HUES6 (cell line): ENCODE data around the gene MMP24OS.

ENCODE experiments used
- H3K27ac ChIP-seq: 2 replicates; pipeline ENCODE4 v1.7.0; 2013; ENCODE audit warnings: low read depth, mild to moderate bottlenecking, low read length, inconsistent platforms
- H3K27me3 ChIP-seq: 2 replicates; pipeline ENCODE4 v1.6.1; 2013; ENCODE audit warnings: low read length; ENCODE audit not compliant: control insufficient read depth, insufficient read depth
- H3K36me3 ChIP-seq: 2 replicates; pipeline ENCODE4 v1.6.1; 2013; ENCODE audit warnings: low read length; ENCODE audit not compliant: control insufficient read depth, insufficient read depth
- H3K4me1 ChIP-seq: 2 replicates; pipeline ENCODE4 v1.6.1; 2013; ENCODE audit warnings: low read length; ENCODE audit not compliant: control insufficient read depth, insufficient read depth
- H3K4me3 ChIP-seq: 2 replicates; pipeline ENCODE4 v1.5.1; 2013; ENCODE audit warnings: low read depth, low read length
- H3K9ac ChIP-seq: one replicate; pipeline ENCODE4 v1.6.1; 2013; ENCODE audit warnings: mild to moderate bottlenecking, low read length
- H3K9me3 ChIP-seq: 2 replicates; pipeline ENCODE4 v1.6.1; 2013; ENCODE audit warnings: low read depth, low read length; ENCODE audit not compliant: control insufficient read depth, insufficient read depth

The MMP24OS gene

DNA sequence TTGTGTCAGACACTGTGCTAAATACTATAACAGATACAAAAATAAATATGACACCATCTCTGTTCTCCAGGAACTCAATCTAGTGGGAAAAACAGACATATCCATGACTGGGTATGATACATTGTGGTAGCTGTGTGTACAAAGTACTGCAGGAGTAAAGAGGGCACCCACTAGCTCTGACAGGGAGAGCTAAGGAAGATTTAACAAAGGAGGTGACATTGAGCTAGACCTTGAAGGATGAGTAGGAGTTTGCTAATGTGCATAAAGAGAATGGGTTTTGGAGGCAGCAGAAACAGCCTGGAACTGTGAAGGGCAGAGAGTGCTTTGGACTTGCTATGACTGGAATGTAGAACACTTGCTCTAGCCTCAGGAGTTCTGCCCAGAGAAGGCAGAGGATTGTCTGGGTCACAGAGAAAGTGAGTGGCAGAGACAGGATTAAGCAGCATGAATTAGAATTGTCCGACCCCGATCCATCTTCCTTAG is 37.1 kb downstream of the MMP24OS start:
- Histone ChIP-seq H3K9ac (no peak overlapping the region), H3K9me3 (peaks cover 3% of the 10 kb centered on the region; the same call in 1 of the 2 replicates), H3K27ac (no peak overlapping the region), H3K27me3 (no peaks in the 10 kb centered on the region), H3K4me1 (peaks cover 17% of the 10 kb centered on the region), H3K4me3 (no peak overlapping the region), H3K36me3 (no peaks in the 10 kb centered on the region)

DNA sequence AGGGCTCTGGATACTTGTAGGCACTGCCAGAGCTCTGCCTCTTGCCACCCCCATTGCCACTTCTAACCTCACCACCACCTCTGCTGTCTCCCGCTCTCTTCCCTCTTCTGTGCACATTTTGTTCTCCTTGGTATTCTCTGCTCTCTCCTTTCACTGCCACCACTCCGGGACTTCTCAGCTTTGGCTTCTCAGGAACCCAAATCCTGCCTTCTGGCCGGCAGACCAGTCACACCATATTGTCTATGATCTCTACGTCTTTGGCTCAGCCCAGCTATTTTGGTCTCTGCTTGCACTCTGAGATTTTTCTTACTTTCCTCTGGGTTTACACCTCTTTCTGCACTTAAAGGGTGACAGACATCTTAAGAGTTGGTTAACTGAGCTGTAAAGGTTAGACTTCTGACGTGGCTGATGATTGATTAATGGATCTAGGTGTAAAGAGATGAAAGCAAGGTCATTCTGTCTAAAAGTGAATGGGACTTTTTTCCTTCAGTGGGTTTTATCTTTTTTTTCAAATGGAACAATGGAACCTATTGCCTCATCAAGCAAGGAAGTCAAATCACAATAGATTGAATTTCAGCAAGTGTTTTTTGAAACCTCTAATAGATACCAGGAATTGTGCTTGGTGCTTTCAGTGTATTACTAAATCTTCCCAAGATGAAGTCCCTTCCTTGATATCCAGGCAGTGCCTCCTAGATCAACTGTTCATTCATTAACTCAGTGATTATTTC is 37.7 kb downstream of the MMP24OS start:
- Histone ChIP-seq H3K4me3 (no peak overlapping the region), H3K9ac (no peak overlapping the region), H3K27ac (no peak overlapping the region), H3K9me3 (peaks cover 3% of the 10 kb centered on the region; the same call in 1 of the 2 replicates), H3K27me3 (no peaks in the 10 kb centered on the region), H3K4me1 (peaks cover 17% of the 10 kb centered on the region), H3K36me3 (no peaks in the 10 kb centered on the region)

DNA sequence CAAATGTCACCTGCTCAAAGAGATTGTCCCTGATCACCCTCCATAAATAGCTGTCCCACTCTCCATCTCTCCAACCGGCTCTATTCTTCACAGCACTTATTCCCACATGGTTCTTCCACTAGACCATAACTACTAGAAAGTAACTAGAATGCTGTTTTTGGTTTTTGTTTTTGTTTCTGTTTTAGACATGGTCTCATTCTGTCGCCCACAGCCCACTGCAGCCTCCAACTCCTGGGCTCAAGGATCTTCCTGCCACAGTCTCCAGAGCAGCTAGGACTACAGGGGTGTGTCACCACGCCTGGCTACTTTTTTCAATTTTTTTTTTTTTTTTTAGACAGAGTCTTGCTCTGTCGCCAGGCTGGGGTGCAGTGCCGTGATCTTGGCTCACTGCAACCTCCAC is 39.2 kb downstream of the MMP24OS start:
- no peaks in the 10 kb centered on the region for H3K36me3 ChIP-seq

DNA sequence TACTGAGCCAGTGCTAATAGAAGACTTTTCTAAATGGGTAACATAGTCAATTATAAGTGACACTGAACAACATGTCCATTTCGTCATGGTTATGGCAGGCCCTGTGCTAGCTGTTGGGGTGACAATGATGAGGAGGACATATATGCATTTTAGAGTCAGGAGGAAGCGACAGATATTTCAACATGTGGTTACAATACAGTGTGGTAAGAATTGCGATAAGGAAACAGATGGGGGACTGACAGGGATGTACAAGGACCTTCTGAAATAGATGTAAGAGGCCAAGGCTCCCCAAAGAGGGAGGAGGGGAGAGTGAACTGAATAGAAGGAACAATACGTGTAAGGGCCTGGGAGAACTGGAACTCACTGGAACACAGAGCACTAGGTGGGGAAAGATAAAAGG is 39.8 kb downstream of the MMP24OS start:
- Histone ChIP-seq H3K4me1 (peaks cover 17% of the 10 kb centered on the region), H3K27me3 (no peaks in the 10 kb centered on the region), H3K4me3 (no peak overlapping the region), H3K9me3 (peaks cover 3% of the 10 kb centered on the region; the same call in 1 of the 2 replicates), H3K36me3 (no peaks in the 10 kb centered on the region), H3K27ac (no peak overlapping the region), H3K9ac (no peak overlapping the region)

More for the DNA sequence above, 39.2 kb downstream of the MMP24OS start:
- Histone ChIP-seq H3K4me1 (peaks cover 17% of the 10 kb centered on the region), H3K9ac (no peak overlapping the region), H3K4me3 (no peak overlapping the region), H3K27me3 (no peaks in the 10 kb centered on the region), H3K9me3 (peaks cover 3% of the 10 kb centered on the region; the same call in 1 of the 2 replicates), H3K27ac (no peak overlapping the region)

DNA sequence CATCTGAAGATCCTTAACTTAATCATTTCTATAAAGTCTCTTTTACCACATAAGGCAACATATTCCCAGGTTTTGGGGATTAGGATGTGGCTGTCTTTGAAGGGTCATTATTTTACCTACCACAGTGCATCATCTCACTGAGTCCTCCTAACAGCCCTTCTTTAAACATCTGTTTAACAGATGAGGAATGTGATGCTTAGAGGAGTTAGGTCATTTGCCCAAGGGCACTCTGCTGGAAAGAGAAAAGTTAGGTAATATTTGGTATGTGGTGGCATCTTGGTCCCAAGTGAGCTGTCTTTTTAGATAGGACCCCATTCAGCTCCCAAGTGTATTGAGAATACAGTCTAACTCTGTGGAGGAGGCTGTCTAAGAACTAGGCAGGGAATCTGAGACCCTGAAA is 40.4 kb downstream of the MMP24OS start:
- no peaks in the 10 kb centered on the region for H3K27me3 ChIP-seq
- no peaks in the 10 kb centered on the region for H3K36me3 ChIP-seq
- H3K4me3 ChIP-seq: no peak overlapping the region
- H3K27ac ChIP-seq: no peak overlapping the region
- peaks cover 3% of the 10 kb centered on the region; the same call in 1 of the 2 replicates for H3K9me3 ChIP-seq
- no peak overlapping the region for H3K9ac ChIP-seq
- H3K4me1 ChIP-seq: peaks cover 17% of the 10 kb centered on the region

DNA sequence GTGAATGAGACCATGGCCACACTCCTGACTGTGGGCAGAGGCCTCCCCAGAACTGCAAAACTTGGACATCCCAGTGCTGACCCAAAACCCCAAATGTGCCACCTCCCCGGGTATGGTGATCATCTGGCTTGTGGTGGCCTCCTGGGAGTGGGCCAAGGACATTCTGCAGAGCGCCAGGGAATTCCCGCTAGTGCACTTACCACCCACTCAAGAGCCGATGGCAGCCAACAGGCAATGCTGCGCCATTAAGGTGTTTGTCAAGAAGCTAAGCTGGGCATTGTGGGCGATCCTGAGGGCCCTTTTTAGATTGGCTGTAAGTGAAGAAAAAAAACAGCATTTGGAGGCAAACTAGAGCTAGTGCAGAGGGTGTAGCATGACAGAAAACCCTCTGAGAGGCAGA is 42.0 kb downstream of the MMP24OS start:
- H3K27me3 ChIP-seq: no peaks in the 10 kb centered on the region
- H3K36me3 ChIP-seq: no peaks in the 10 kb centered on the region

DNA sequence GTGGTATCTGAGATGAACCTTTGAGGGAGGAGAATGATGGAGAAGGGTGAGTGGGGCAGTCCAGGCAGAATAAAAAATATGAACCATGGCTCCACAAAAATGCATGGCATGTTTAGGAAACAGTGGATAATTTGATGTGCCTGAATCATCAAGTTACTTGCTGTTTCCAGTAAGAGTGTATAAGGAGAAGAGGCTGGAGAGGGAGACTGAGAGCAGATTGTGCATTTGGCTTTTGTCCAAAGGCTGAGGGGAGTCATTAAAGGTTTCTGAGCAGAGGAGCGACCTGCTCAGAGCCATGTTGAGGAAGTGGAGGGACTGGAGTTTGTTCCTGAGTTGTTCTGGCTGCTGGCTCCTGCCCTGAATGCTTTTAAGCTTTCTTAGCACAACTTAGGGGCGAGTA is 45.3 kb downstream of the MMP24OS start:
- Histone ChIP-seq H3K27ac (no peak overlapping the region), H3K9me3 (peaks cover 3% of the 10 kb centered on the region; the same call in 1 of the 2 replicates), H3K4me1 (peaks cover 3% of the 10 kb centered on the region; the same call in 1 of the 2 replicates), H3K9ac (no peak overlapping the region), H3K36me3 (no peaks in the 10 kb centered on the region), H3K4me3 (no peak overlapping the region), H3K27me3 (peaks cover 13% of the 10 kb centered on the region)

More for the DNA sequence above, 42.0 kb downstream of the MMP24OS start:
- Histone ChIP-seq H3K4me1 (peaks cover 13% of the 10 kb centered on the region), H3K9ac (no peak overlapping the region), H3K9me3 (peaks cover 3% of the 10 kb centered on the region; the same call in 1 of the 2 replicates), H3K4me3 (no peak overlapping the region), H3K27ac (no peak overlapping the region)

DNA sequence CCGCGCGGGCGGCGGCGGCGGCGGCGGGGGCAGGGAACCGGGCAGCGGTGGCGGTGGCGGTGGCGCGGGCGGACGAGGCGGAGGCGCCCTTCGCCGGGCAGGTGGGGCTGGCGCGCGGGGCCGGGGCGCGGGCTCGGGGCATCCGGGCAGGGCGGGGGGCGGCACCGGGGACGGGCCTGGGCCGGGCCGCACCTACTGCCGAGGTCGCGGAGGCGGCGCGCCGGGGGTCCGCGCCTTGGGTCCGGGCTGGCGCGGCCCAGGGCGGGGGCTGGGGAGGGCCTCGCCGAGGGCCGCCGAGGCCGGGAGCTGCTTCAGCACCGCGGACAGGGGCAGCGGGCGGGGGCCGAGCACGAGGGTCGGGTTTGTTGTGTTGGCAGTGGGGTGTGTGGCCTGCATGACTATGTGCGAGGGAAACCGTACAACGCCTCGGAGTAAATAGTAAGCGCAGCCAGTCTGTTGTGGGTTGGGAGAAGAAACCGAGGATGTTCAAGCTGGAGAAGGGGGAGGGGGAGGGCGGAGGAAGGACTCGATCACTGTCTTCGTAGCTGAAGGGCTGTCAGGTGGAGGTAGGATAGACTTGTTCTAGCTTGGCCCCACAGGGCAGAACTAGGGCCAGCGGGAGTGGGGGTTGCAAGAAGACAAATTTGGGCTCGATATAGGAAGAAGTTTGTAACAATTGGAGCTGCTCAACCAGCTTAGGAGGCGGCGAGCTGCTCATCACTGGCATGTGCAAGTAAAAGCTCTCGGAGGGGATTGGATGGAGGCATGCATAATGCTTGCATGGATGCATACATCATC is 50.8 kb downstream of the MMP24OS start:
- Histone ChIP-seq H3K36me3 (no peaks in the 10 kb centered on the region), H3K27me3 (peaks cover 47% of the 10 kb centered on the region), H3K27ac (no peak overlapping the region), H3K4me3 (peak overlapping the region; percentile 55), H3K9me3 (no peaks in the 10 kb centered on the region), H3K4me1 (peaks cover 19% of the 10 kb centered on the region), H3K9ac (no peak overlapping the region)
